GM19099 (cell line): Measurements from ENCODE around the gene TULP1.

ENCODE experiments used
- POLR2A ChIP-seq: IDR thresholded peaks from 3 replicates; pipeline ENCODE4 v1.6.1; 2011; ENCODE audit warnings: low read depth; ENCODE audit not compliant: insufficient read length; ENCODE audit errors: extremely low read depth

Gene TULP1

GRCh38 chr6:35480176-35480575 lies 32.5 kb downstream of the TULP1 start:
- no peak for TF ChIP-seq POLR2A

- no peak for TF ChIP-seq POLR2A
These were observed 34.4 kb downstream of the TULP1 start for GRCh38 chr6:35478259-35478658.

- no peak for TF ChIP-seq POLR2A
These were observed 35.0 kb downstream of the TULP1 start for GRCh38 chr6:35477551-35478179.

GRCh38 chr6:35477028-35477427 lies 35.7 kb downstream of the TULP1 start:
- no peak for TF ChIP-seq POLR2A

- TF ChIP-seq POLR2A, result no peak
These were observed 36.7 kb downstream of the TULP1 start for GRCh38 chr6:35476004-35476403.

GRCh38 chr6:35475573-35475972 lies 37.1 kb downstream of the TULP1 start:
- TF ChIP-seq POLR2A, result no peak

- TF ChIP-seq POLR2A, result no peak
These were observed 37.6 kb downstream of the TULP1 start for GRCh38 chr6:35474942-35475570.

- peak; percentile 13 for TF ChIP-seq POLR2A
These were observed 38.4 kb downstream of the TULP1 start for GRCh38 chr6:35474131-35474941.

GRCh38 chr6:35473850-35474130 lies 38.9 kb downstream of the TULP1 start:
- TF ChIP-seq POLR2A, result no peak

- TF ChIP-seq POLR2A, result no peak
These were observed 39.4 kb downstream of the TULP1 start for GRCh38 chr6:35473075-35473849.

- TF ChIP-seq POLR2A, result no peak
These were observed 40.8 kb downstream of the TULP1 start for GRCh38 chr6:35471836-35472345.

GRCh38 chr6:35470663-35471120 lies 42.0 kb downstream of the TULP1 start:
- TF ChIP-seq POLR2A, result no peak

GRCh38 chr6:35469751-35470662 lies 42.7 kb downstream of the TULP1 start:
- TF ChIP-seq POLR2A, result no peak

- no peak for TF ChIP-seq POLR2A
These were observed 43.5 kb downstream of the TULP1 start for GRCh38 chr6:35468980-35469750.
